Lung (tissue), 12 donors: ENCODE data around the gene ALG14. TPM values are rescaled to one million over a fixed set of nuclear protein-coding genes. Genes with fewer than 3 reads are reported as not detected.
A peak's percentile ranks its signal among the peaks of the same experiment; 100 is the strongest.

Experiments used
- ATAC-seq: fragments of 200-7000 bp; cut with Tn5 transposase; one replicate; pipeline ENCODE4 v1.9.1; 2020; ENCODE audit warnings: moderate number of reproducible peaks; ENCODE audit not compliant: insufficient read depth, low FRiP score
- DNase-seq, 3 donors: peaks; one replicate each; pipeline ENCODE4 v3.0.0-alpha.2; 2013 to 2017
- H3K27ac ChIP-seq, 2 donors: one replicate each; pipeline ENCODE4 v1.5.1; 2013; ENCODE audit warnings: mild to moderate bottlenecking in 2 of 2, moderate library complexity in 2 of 2, control low read depth in 1 of 2, inconsistent platforms in 1 of 2, low read depth in 1 of 2, low read length in 1 of 2
- H3K27me3 ChIP-seq, 3 donors: one replicate each; pipeline ENCODE4 v1.5.1; 2013; ENCODE audit warnings: low read length in 2 of 3; ENCODE audit not compliant: control insufficient read depth in 3 of 3, insufficient read depth in 3 of 3
- H3K36me3 ChIP-seq, 4 donors: one replicate each; pipeline ENCODE4 v1.5.1; 2013; ENCODE audit warnings: low read length in 4 of 4, mild to moderate bottlenecking in 1 of 4, moderate library complexity in 1 of 4; ENCODE audit not compliant: control insufficient read depth in 4 of 4, insufficient read depth in 4 of 4
- H3K4me1 ChIP-seq, 5 donors: one replicate each; pipeline ENCODE4 v1.5.1; 2013; ENCODE audit warnings: low read length in 5 of 5, mild to moderate bottlenecking in 2 of 5, moderate library complexity in 1 of 5; ENCODE audit not compliant: control insufficient read depth in 5 of 5, insufficient read depth in 5 of 5
- H3K4me3 ChIP-seq: one replicate; pipeline ENCODE4 v1.5.1; 2013; ENCODE audit warnings: mild to moderate bottlenecking, control low read depth, moderate library complexity
- H3K9ac ChIP-seq, 2 donors: one replicate each; pipeline ENCODE4 v1.5.1; 2013; ENCODE audit warnings: low read length in 2 of 2, control low read depth in 1 of 2; ENCODE audit not compliant: insufficient read depth in 1 of 2
- H3K9me3 ChIP-seq, 4 donors: one replicate each; pipeline ENCODE4 v1.5.1; 2013; ENCODE audit warnings: low read length in 3 of 4, mild to moderate bottlenecking in 1 of 4, moderate library complexity in 1 of 4; ENCODE audit not compliant: control insufficient read depth in 4 of 4, insufficient read depth in 3 of 4
- CTCF ChIP-seq: IDR thresholded peaks from 2 replicates; pipeline ENCODE4 v1.5.1; 2012; ENCODE audit warnings: mild to moderate bottlenecking; ENCODE audit errors: control extremely low read depth, extremely low read depth
- WGBS, 2 donors: extraction: QIAGEN DNeasy Blood & Tissue Kit; methylation state at CpG; one replicate each; pipeline ENCODE4 v1.1.7; 2013; 5-methylcytosine and 5-hydroxymethylcytosine counted together
- polyA plus RNA-seq, 2 donors: library from polyadenylated mRNA; stranded (reverse); fragments of 200-250 nt; gene quantifications; one replicate each; pipeline ENCODE4 v1.2.1, GENCODE V29; 2013
- total RNA-seq, 2 donors: library from RNA; depleted of rRNA in 1 of 2; stranded (reverse); fragments of >200 nt in 1 of 2; gene quantifications; one replicate each; pipeline ENCODE4 v1.2.1, GENCODE V29; 2014 to 2021
- donor health status: control.
- donor health status: control.
- donor health status: Bipolar disorder and iron deficiency.
- donor health status: healthy.
- donor health status: DM: yes; HTN: yes; CAD: no.

The ALG14 gene
- total and polyA plus RNA-seq, 4 donors = 0.97 to 7.5 (median 1.6) TPM

GRCh38 chr1:95017775-95018174 lies 55.0 kb downstream of the ALG14 start:
- peaks cover 4 to 42% (median 21%) of the 10 kb centered on the region in 5 donors for H3K4me1 ChIP-seq
- ATAC-seq = no peak
- no peak for DNase-seq
- no peak overlapping the region for H3K9ac ChIP-seq
- no peak for TF ChIP-seq CTCF
- no peak overlapping the region for H3K4me3 ChIP-seq
- H3K27ac ChIP-seq = no peak overlapping the region
- H3K9me3 ChIP-seq = no peaks in the 10 kb centered on the region
- 95 to 97% methylated on average over 1 of the region's 1 CpG for WGBS, 2 donors
- no peaks in the 10 kb centered on the region for H3K27me3 ChIP-seq
- H3K36me3 ChIP-seq = no peaks in the 10 kb centered on the region

- no peak overlapping the region for H3K4me3 ChIP-seq
- TF ChIP-seq CTCF = no peak
- no peaks in the 10 kb centered on the region for H3K27me3 ChIP-seq
- no peak overlapping the region for H3K9ac ChIP-seq
- H3K36me3 ChIP-seq = no peaks in the 10 kb centered on the region
- H3K27ac ChIP-seq = no peak overlapping the region
- no peak for ATAC-seq
- no peaks in the 10 kb centered on the region for H3K9me3 ChIP-seq
- 96 to 97% methylated on average over 3 of the region's 3 CpGs for WGBS, 2 donors
- peaks cover 2 to 21% (median 11%) of the 10 kb centered on the region in 5 donors for H3K4me1 ChIP-seq
- no peak for DNase-seq
Measured at GRCh38 chr1:95015076-95015475, 57.7 kb downstream of the ALG14 start.

GRCh38 chr1:95013950-95014574 lies 58.7 kb downstream of the ALG14 start:
- Histone ChIP-seq H3K9ac (peak overlapping the region in 1 of 2 donors; percentile 61), H3K36me3 (no peaks in the 10 kb centered on the region), H3K9me3 (no peaks in the 10 kb centered on the region), H3K27ac (no peak overlapping the region), H3K4me3 (no peak overlapping the region), H3K27me3 (no peaks in the 10 kb centered on the region), H3K4me1 (peaks cover 2 to 21% (median 11%) of the 10 kb centered on the region in 5 donors)
- 48 to 71% methylated on average over 2 of the region's 2 CpGs for WGBS, 2 donors
- no peak for TF ChIP-seq CTCF
- DNase-seq = peak in 2 of 3 donors; percentile 53 to 68
- no peak for ATAC-seq

GRCh38 chr1:95012389-95012788 lies 60.4 kb downstream of the ALG14 start:
- DNase-seq (no peak), ATAC-seq (no peak)
- Histone ChIP-seq H3K9ac (no peak overlapping the region), H3K4me1 (peaks cover 0 to 14% (median 5%) of the 10 kb centered on the region in 5 donors), H3K9me3 (no peaks in the 10 kb centered on the region), H3K4me3 (no peak overlapping the region), H3K36me3 (no peaks in the 10 kb centered on the region), H3K27me3 (no peaks in the 10 kb centered on the region), H3K27ac (no peak overlapping the region)
- no peak for TF ChIP-seq CTCF
- WGBS, 2 donors = 94 to 95% methylated on average over 3 of the region's 3 CpGs
